Endothelial cell (in vitro differentiated cells): ENCODE measurements around the gene SUCNR1. TPM values are rescaled to one million over a fixed set of nuclear protein-coding genes. Genes with fewer than 3 reads are reported as not detected.

Source experiments
- DNase-seq: peaks from one replicate; pipeline ENCODE4 v3.0.0; 2021; ENCODE audit warnings: low spot score
- H3K27ac Mint-ChIP-seq: one replicate; pipeline ENCODE4 v1.8.0; 2021; ENCODE audit warnings: mixed read lengths, inconsistent platforms; ENCODE audit not compliant: unreplicated experiment
- H3K27me3 Mint-ChIP-seq: one replicate; pipeline ENCODE4 v1.8.0; 2021; ENCODE audit warnings: mild to moderate bottlenecking, moderate library complexity, mixed read lengths, inconsistent platforms; ENCODE audit not compliant: unreplicated experiment
- H3K36me3 Mint-ChIP-seq: one replicate; pipeline ENCODE4 v1.8.0; 2021; ENCODE audit warnings: mild to moderate bottlenecking, low read depth, mixed read lengths, inconsistent platforms; ENCODE audit not compliant: unreplicated experiment
- H3K4me1 Mint-ChIP-seq: one replicate; pipeline ENCODE4 v1.8.0; 2021; ENCODE audit warnings: mild to moderate bottlenecking, mixed read lengths, inconsistent platforms; ENCODE audit not compliant: unreplicated experiment
- H3K4me3 Mint-ChIP-seq: one replicate; pipeline ENCODE4 v1.8.0; 2021; ENCODE audit warnings: mild to moderate bottlenecking, mixed read lengths, inconsistent platforms; ENCODE audit not compliant: unreplicated experiment
- H3K9me3 Mint-ChIP-seq: one replicate; pipeline ENCODE4 v1.8.0; 2021; ENCODE audit warnings: mixed read lengths, inconsistent platforms; ENCODE audit not compliant: unreplicated experiment
- total RNA-seq: library from RNA; stranded (reverse); fragmentation: NEBNext Ultra II Directional; extraction: Animal tissue kit (Norgen Biotek cat#: 25700); gene quantifications from one replicate; pipeline ENCODE4 v1.2.1, GENCODE V29; 2021; ENCODE audit not compliant: unreplicated experiment
- TF ChIP-seq, protein P1 (sequence below): fragments of 200-600 bp; sonication (generic); IDR thresholded peaks from one replicate; pipeline ENCODE4 v1.5.0; 2021; ENCODE audit warnings: antibody characterized with exemption; ENCODE audit not compliant: unreplicated experiment

SUCNR1 gene
- total RNA-seq, 1 donor from 2014 or later, result 0.05 TPM

DNA sequence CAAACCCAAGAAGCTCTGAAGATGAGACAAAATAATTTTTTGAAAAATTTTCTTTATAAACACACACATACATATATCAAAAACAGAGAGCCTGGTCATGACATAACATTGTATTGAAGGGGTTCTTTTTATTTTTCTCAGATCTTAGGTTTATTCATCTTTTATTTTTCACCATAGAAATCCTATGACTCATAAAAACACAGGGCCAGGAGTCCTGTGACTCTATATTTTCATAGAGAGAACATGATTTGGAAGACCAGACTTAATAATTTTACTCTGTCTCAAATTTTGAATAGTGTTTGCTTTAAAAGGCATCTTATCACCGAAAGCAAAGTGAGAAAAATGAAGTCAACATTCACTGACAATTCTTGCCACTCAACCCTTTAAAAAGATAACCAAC, 57.7 kb downstream of the SUCNR1 start:
- Mint-ChIP-seq H3K36me3 (no peaks in the 10 kb centered on the region), H3K4me1 (no peaks in the 10 kb centered on the region), H3K4me3 (no peak overlapping the region), H3K9me3 (no peaks in the 10 kb centered on the region), H3K27ac (no peak overlapping the region), H3K27me3 (peaks cover 2% of the 10 kb centered on the region)
- TF ChIP-seq, protein P1, sequence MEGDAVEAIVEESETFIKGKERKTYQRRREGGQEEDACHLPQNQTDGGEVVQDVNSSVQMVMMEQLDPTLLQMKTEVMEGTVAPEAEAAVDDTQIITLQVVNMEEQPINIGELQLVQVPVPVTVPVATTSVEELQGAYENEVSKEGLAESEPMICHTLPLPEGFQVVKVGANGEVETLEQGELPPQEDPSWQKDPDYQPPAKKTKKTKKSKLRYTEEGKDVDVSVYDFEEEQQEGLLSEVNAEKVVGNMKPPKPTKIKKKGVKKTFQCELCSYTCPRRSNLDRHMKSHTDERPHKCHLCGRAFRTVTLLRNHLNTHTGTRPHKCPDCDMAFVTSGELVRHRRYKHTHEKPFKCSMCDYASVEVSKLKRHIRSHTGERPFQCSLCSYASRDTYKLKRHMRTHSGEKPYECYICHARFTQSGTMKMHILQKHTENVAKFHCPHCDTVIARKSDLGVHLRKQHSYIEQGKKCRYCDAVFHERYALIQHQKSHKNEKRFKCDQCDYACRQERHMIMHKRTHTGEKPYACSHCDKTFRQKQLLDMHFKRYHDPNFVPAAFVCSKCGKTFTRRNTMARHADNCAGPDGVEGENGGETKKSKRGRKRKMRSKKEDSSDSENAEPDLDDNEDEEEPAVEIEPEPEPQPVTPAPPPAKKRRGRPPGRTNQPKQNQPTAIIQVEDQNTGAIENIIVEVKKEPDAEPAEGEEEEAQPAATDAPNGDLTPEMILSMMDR, result no peak
- DNase-seq, result no peak

DNA sequence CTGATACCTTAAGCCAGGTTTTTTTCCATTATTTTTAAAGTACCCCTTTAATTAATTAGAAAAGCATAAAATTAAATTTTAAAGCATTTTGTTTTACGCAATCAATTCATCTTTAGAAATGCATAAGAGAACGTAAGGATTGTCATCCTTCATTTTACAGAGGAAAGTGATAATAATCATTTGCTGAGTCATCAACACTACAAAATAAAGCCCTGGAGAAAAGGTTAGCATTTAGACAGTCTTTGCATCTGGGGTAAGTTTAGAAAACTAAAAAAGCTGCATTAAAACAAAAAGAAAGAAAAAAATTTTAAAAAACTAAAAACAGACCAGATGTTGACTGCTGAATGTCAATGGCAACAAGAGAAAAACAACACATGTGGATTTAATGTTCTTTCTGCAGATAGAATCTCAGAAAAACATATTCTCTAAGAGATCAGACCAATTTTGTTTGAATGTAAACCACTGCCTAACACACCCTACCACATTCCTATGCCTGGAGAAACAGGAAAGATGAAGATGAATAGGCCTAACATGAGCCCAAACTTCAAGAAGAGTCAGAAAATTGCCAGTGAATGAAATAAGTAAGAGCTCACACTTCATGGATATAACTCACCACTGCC, 59.9 kb downstream of the SUCNR1 start:
- no peak overlapping the region for H3K27ac Mint-ChIP-seq
- H3K27me3 Mint-ChIP-seq, result no peaks in the 10 kb centered on the region
- H3K4me1 Mint-ChIP-seq, result no peaks in the 10 kb centered on the region
- H3K9me3 Mint-ChIP-seq, result no peaks in the 10 kb centered on the region
- TF ChIP-seq, protein P1, result no peak
- H3K36me3 Mint-ChIP-seq, result no peaks in the 10 kb centered on the region
- DNase-seq, result no peak
- H3K4me3 Mint-ChIP-seq, result no peak overlapping the region

Other genes with a start within 250 kb of the SUCNR1 start
- not detected for gene AADACL2, start 139.7 kb upstream of the SUCNR1 start, total RNA-seq
- gene AADAC, start 59.5 kb upstream of the SUCNR1 start, total RNA-seq, result not detected